Adrenal gland (tissue), 12 donors: ENCODE measurements around the gene PRPF38A. TPM values are rescaled to one million over a fixed set of nuclear protein-coding genes. Genes with fewer than 3 reads are reported as not detected.

Experiments
- DNase-seq, 7 donors: peaks; one replicate each; pipeline ENCODE4 v3.0.0-alpha.2; 2019 to 2020
- H3K27ac ChIP-seq, 5 donors: fragments of 200-600 bp; sonication (generic) in 4 of 5; 1 replicate in 3 of 5; 2 replicates in 2 of 5; pipeline versions ENCODE4 v1.5.1 to v1.8.0; 2016 to 2020; ENCODE audit warnings: mild to moderate bottlenecking in 1 of 5
- H3K27me3 ChIP-seq: fragments of 200-600 bp; 2 replicates; pipeline ENCODE4 v1.8.0; 2021
- H3K36me3 ChIP-seq, 2 donors: fragments of 200-600 bp; replicated peaks in 1 of 2; 1 replicate in 1 of 2; 2 replicates in 1 of 2; pipeline versions ENCODE4 v1.5.1 to v1.8.0; 2018 to 2022
- H3K4me1 ChIP-seq, 2 donors: fragments of 200-600 bp; replicated peaks in 1 of 2; 1 replicate in 1 of 2; 2 replicates in 1 of 2; pipeline versions ENCODE4 v1.5.1 to v1.8.0; 2018 to 2021
- H3K4me3 ChIP-seq, 4 donors: fragments of 200-600 bp; sonication (generic) in 3 of 4; one replicate each; pipeline ENCODE4 v1.5.1; 2016 to 2018
- H3K9me3 ChIP-seq, 3 donors: fragments of 200-600 bp; sonication (generic) in 1 of 3; replicated peaks in 1 of 3; 1 replicate in 2 of 3; 2 replicates in 1 of 3; pipeline versions ENCODE4 v1.5.1 to v1.8.0; 2016 to 2021
- CTCF ChIP-seq, 6 experiments: fragments of 450-650 bp in 4 of 6; fragments of 200-600 bp in 2 of 6; sonication (generic) in 1 of 6; IDR thresholded peaks; 1 replicate in 5 of 6; 2 replicates in 1 of 6; pipeline versions ENCODE4 v1.5.1 to v1.8.0; 2016 to 2021; ENCODE audit warnings: antibody characterized with exemption in 6 of 6, mild to moderate bottlenecking in 2 of 6, moderate library complexity in 1 of 6
- POLR2A ChIP-seq, 2 donors: fragments of 450-650 bp; IDR thresholded peaks; one replicate each; pipeline ENCODE4 v1.6.1; 2017; ENCODE audit warnings: antibody characterized with exemption in 2 of 2, mild to moderate bottlenecking in 2 of 2, moderate library complexity in 1 of 2
- WGBS, 4 donors: extraction: QIAGEN DNeasy Blood & Tissue Kit in 2 of 4; methylation state at CpG; one replicate each; pipeline versions ENCODE4 v1.1.5 to v1.1.7; 2013 to 2017; 5-methylcytosine and 5-hydroxymethylcytosine counted together
- intact Hi-C, 2 donors: fragments of 100-400 bp; cut with DNase I; formaldehyde crosslinking; loops; one replicate each; pipeline versions ENCODE4 v1.14.1 to v1.15.0; 2022 to 2023
- polyA plus RNA-seq, 3 donors: library from polyadenylated mRNA; stranded (reverse); fragments of 200-250 nt in 2 of 3; fragments of 350-450 nt in 1 of 3; fragmentation: Illumina TruSeq in 1 of 3; extraction: RNeasy Lipid Tissue Mini Kit (QIAGEN cat#74804) in 1 of 3; gene quantifications; one replicate each; pipeline ENCODE4 v1.2.3, GENCODE V29; 2013 to 2014
- total RNA-seq, 9 donors: library from RNA; depleted of rRNA in 4 of 9; stranded (reverse); fragments of >200 nt in 4 of 9; fragments of 120-200 nt in 1 of 9; fragmentation: NEBNext Ultra II Directional in 1 of 9; extraction: Animal tissue kit (Norgen Biotek cat#: 25700) in 1 of 9; gene quantifications; one replicate each; pipeline versions ENCODE4 v1.1.0 to v1.2.4, GENCODE V29; 2013 to 2023
- donor health status: healthy with polysubstance abuse.
- donor health status: Bipolar disorder and iron deficiency.
- donor health status: DM: yes; HTN: yes; CAD: no.
- donor health status: DM: no; HTN: no; CAD: no.
- donor health status: DM: no; HTN: no; CAD: no.
- donor health status: DM: yes; HTN: yes; CAD: no.

The PRPF38A gene
- total and polyA plus RNA-seq, 12 donors, result 5.1 to 33.7 (median 18.6) TPM

GRCh38 chr1:52424231-52424636 is 19.8 kb downstream of the PRPF38A start:
- Histone ChIP-seq H3K36me3 (peaks cover 0 to 34% of the 10 kb centered on the region in 2 donors), H3K4me3 (no peak overlapping the region), H3K9me3 (no peaks in the 10 kb centered on the region), H3K4me1 (no peaks in the 10 kb centered on the region), H3K27me3 (no peaks in the 10 kb centered on the region), H3K27ac (no peak overlapping the region)
- intact Hi-C loops, result no loop called here
- DNase-seq, result no peak
- no peak for TF ChIP-seq POLR2A (IDR thresholded peaks at IDR 0.05)
- no peak for TF ChIP-seq CTCF (IDR thresholded peaks at IDR 0.05)

GRCh38 chr1:52424813-52425212 is 20.4 kb downstream of the PRPF38A start:
- no peak for TF ChIP-seq POLR2A (IDR thresholded peaks at IDR 0.05)
- TF ChIP-seq CTCF (IDR thresholded peaks at IDR 0.05), result no peak
- Histone ChIP-seq H3K27me3 (no peaks in the 10 kb centered on the region), H3K4me3 (no peak overlapping the region), H3K9me3 (no peaks in the 10 kb centered on the region), H3K27ac (no peak overlapping the region), H3K36me3 (peaks cover 0 to 31% of the 10 kb centered on the region in 2 donors), H3K4me1 (no peaks in the 10 kb centered on the region)
- intact Hi-C loops, result no loop called here
- WGBS, 4 donors, result 100% methylated on average over 1 of the region's 1 CpG
- no peak for DNase-seq

GRCh38 chr1:52426371-52426770 is 22.0 kb downstream of the PRPF38A start:
- no peak overlapping the region for H3K4me3 ChIP-seq
- no peak for DNase-seq
- intact Hi-C loops, result no loop called here
- no peaks in the 10 kb centered on the region for H3K4me1 ChIP-seq
- H3K27me3 ChIP-seq, result no peaks in the 10 kb centered on the region
- no peaks in the 10 kb centered on the region for H3K9me3 ChIP-seq
- no peak overlapping the region for H3K27ac ChIP-seq
- peaks cover 0 to 39% of the 10 kb centered on the region in 2 donors for H3K36me3 ChIP-seq
- no peak for TF ChIP-seq CTCF (IDR thresholded peaks at IDR 0.05)
- 86 to 89% (median 88%) methylated on average over 3 of the region's 3 CpGs for WGBS, 4 donors

- Histone ChIP-seq H3K9me3 (no peaks in the 10 kb centered on the region), H3K27ac (no peak overlapping the region), H3K4me1 (no peaks in the 10 kb centered on the region), H3K27me3 (no peaks in the 10 kb centered on the region), H3K36me3 (peaks cover 0 to 45% of the 10 kb centered on the region in 2 donors), H3K4me3 (no peak overlapping the region)
- 89 to 96% (median 92%) methylated on average over 1 of the region's 1 CpG for WGBS, 4 donors
- TF ChIP-seq POLR2A (IDR thresholded peaks at IDR 0.05) (no peak), CTCF (IDR thresholded peaks at IDR 0.05) (no peak)
- intact Hi-C loops, result no loop called here
- DNase-seq, result no peak
Observed at GRCh38 chr1:52427152-52427551, 22.8 kb downstream of the PRPF38A start.
